HepG2 (cell line): ENCODE results near the gene CAPN9. TPM values are rescaled to one million over a fixed set of nuclear protein-coding genes. Genes with fewer than 3 reads are reported as not detected.

ENCODE experiments used
- BCL6 ChIP-seq: IDR thresholded peaks from 2 replicates; pipeline ENCODE4 v1.6.1; 2016; ENCODE audit warnings: missing genetic modification reagents, missing compliant biosample characterization
- BRF2 ChIP-seq: sonication (generic); formaldehyde crosslinking; IDR thresholded peaks from 2 replicates; pipeline ENCODE4 v1.8.1; 2022; ENCODE audit warnings: mild to moderate bottlenecking, missing genetic modification reagents
- CCDC6 ChIP-seq: sonication (generic); formaldehyde crosslinking; IDR thresholded peaks from 2 replicates; pipeline ENCODE4 v1.8.1; 2022; ENCODE audit warnings: mild to moderate bottlenecking, missing genetic modification reagents, moderate library complexity
- FOXC1 ChIP-seq: sonication (generic); formaldehyde crosslinking; IDR thresholded peaks from 2 replicates; pipeline ENCODE4 v1.8.0; 2022; ENCODE audit warnings: mild to moderate bottlenecking, missing genetic modification reagents, borderline replicate concordance
- ISX ChIP-seq: sonication (generic); formaldehyde crosslinking; conservative IDR thresholded peaks from 2 replicates; pipeline ENCODE4 v1.5.0; 2020; ENCODE audit warnings: missing genetic modification reagents
- KDM5A ChIP-seq: fragments of 200-600 bp; sonication (generic); IDR thresholded peaks from 2 replicates; pipeline ENCODE4 v1.7.0; 2018; ENCODE audit warnings: antibody characterized with exemption, mild to moderate bottlenecking, low read length, borderline replicate concordance
- USF2 ChIP-seq, 2 experiments: sonication (generic) in 1 of 2; formaldehyde crosslinking in 1 of 2; IDR thresholded peaks; 2 replicates each; pipeline versions ENCODE4 v1.5.1 to v1.6.1; 2011 to 2020; ENCODE audit warnings: borderline replicate concordance in 1 of 2, low read depth in 1 of 2, low read length in 1 of 2, mild to moderate bottlenecking in 1 of 2, missing genetic modification reagents in 1 of 2, moderate library complexity in 1 of 2
- ZBTB21 ChIP-seq: sonication (generic); formaldehyde crosslinking; IDR thresholded peaks from 2 replicates; pipeline ENCODE4 v1.4.0; 2020; ENCODE audit warnings: missing genetic modification reagents
- ZMAT3 ChIP-seq: sonication (generic); formaldehyde crosslinking; conservative IDR thresholded peaks from 2 replicates; pipeline ENCODE4 v1.7.0; 2021; ENCODE audit warnings: missing genetic modification reagents
- ZNF143 ChIP-seq: sonication (generic); formaldehyde crosslinking; IDR thresholded peaks from 2 replicates; pipeline ENCODE4 v1.4.0; 2020; ENCODE audit warnings: missing genetic modification reagents
- ZNF512B ChIP-seq: sonication (generic); formaldehyde crosslinking; IDR thresholded peaks from 2 replicates; pipeline ENCODE4 v1.5.1; 2020; ENCODE audit warnings: missing genetic modification reagents, mild to moderate bottlenecking, borderline replicate concordance
- ZNF660 ChIP-seq: sonication (generic); formaldehyde crosslinking; IDR thresholded peaks from 2 replicates; pipeline ENCODE4 v1.5.1; 2020; ENCODE audit warnings: mild to moderate bottlenecking, low read depth, missing genetic modification reagents, borderline replicate concordance
- ZNF691 ChIP-seq: sonication (generic); formaldehyde crosslinking; IDR thresholded peaks from 2 replicates; pipeline ENCODE4 v1.4.0; 2020; ENCODE audit warnings: missing genetic modification reagents, low read depth, mild to moderate bottlenecking, borderline replicate concordance
- polyA plus RNA-seq, 8 experiments: library from polyadenylated mRNA; depleted of rRNA in 3 of 8; stranded (reverse) in 7 of 8; unstranded in 1 of 8; fragments of >200 nt; fragmentation: Illumina TruSeq in 4 of 8; extraction: Trizol in 4 of 8; gene quantifications; 2 replicates each; pipeline versions ENCODE4 v1.2.1 to v1.2.3, GENCODE V29; 2011 to 2016; ENCODE audit warnings: low read depth in 4 of 8, missing spikeins in 1 of 8, mixed read lengths in 1 of 8; ENCODE audit not compliant: insufficient read depth in 1 of 8
- total RNA-seq, 5 experiments: library from RNA; depleted of rRNA; stranded (reverse); fragments of >200 nt; fragmentation: Illumina TruSeq; extraction: Trizol; gene quantifications; 2 replicates each; pipeline ENCODE4 v1.2.3, GENCODE V29; 2016; ENCODE audit warnings: low read depth in 1 of 5

The CAPN9 gene
- total and polyA plus RNA-seq, 2 of the 13 experiments (the other 11 are each of a cell fraction or from before 2014, with no cell fraction given), result 0.04 to 0.31 TPM

GRCh38 chr1:230708631-230709580 is 38.3 kb upstream of the CAPN9 start (continued):
- TF ChIP-seq BRF2 (CRISPR knock-in tag), result no peak
- TF ChIP-seq ZBTB21 (CRISPR knock-in tag), result 0 out of 2 replicates have a peak, but pooled peaks have one; percentile 41
- peak; percentile 24; the same call in 1 of the 2 replicates for TF ChIP-seq ZNF143 (CRISPR knock-in tag)
- 0 out of 2 replicates have a peak, but pooled peaks have one; percentile 20 for TF ChIP-seq ZMAT3 (CRISPR knock-in tag)
- peak; percentile 89 for TF ChIP-seq BCL6 (CRISPR knock-in tag)
- peak; percentile 96 for TF ChIP-seq ZNF691 (CRISPR knock-in tag)
- TF ChIP-seq ISX (CRISPR knock-in tag), result no peak
- peak; percentile 92 for TF ChIP-seq FOXC1 (CRISPR knock-in tag)
- peak; percentile 66 for TF ChIP-seq USF2 (IDR thresholded peaks at IDR 0.05; ENCODE audit: low read depth, low read length)
- TF ChIP-seq USF2 (CRISPR knock-in tag; IDR thresholded peaks at IDR 0.05; ENCODE audit: borderline replicate concordance), result peak; percentile 76; the same call in 1 of the 2 replicates
- TF ChIP-seq CCDC6, result peak; percentile 85; the same call in 1 of the 2 replicates
- TF ChIP-seq ZNF512B, result 0 out of 2 replicates have a peak, but pooled peaks have one; percentile 14
- TF ChIP-seq ZNF660, result no peak
- TF ChIP-seq KDM5A, result peak; percentile 77
